Neural cell (in vitro differentiated cells): ENCODE results near the gene CARS2.
A peak's percentile ranks its signal among the peaks of the same experiment; 100 is the strongest.

Experiments used
- EP300 ChIP-seq: fragments of 450-650 bp; conservative IDR thresholded peaks from 2 replicates; pipeline ENCODE4 v1.6.1; 2014; ENCODE audit warnings: antibody characterized with exemption, mild to moderate bottlenecking, moderate library complexity; ENCODE audit not compliant: poor library complexity, severe bottlenecking
- EZH2 ChIP-seq: fragments of 200-600, 300-800 bp; shearing (Covaris generic), sonication (generic); IDR thresholded peaks from 2 replicates; pipeline ENCODE4 v1.6.1; 2014; ENCODE audit warnings: antibody characterized with exemption, low read length, borderline replicate concordance, mild to moderate bottlenecking; ENCODE audit not compliant: insufficient read depth, poor library complexity, severe bottlenecking
- MXI1 ChIP-seq: fragments of 450-650 bp; conservative IDR thresholded peaks from 2 replicates; pipeline ENCODE4 v1.6.1; 2014; ENCODE audit warnings: antibody characterized with exemption, mild to moderate bottlenecking; ENCODE audit not compliant: poor library complexity, severe bottlenecking
- POLR2AphosphoS5 ChIP-seq: IDR thresholded peaks from 2 replicates; pipeline ENCODE4 v1.6.1; 2012
- SMC3 ChIP-seq: fragments of 450-650 bp; conservative IDR thresholded peaks from 2 replicates; pipeline ENCODE4 v1.6.1; 2014; ENCODE audit warnings: antibody characterized with exemption, mild to moderate bottlenecking, moderate library complexity; ENCODE audit not compliant: poor library complexity
- TF ChIP-seq, protein P1 (sequence below): fragments of 450-650 bp; IDR thresholded peaks from 2 replicates; pipeline ENCODE4 v1.5.1; 2014; ENCODE audit warnings: antibody characterized with exemption, mild to moderate bottlenecking, moderate library complexity; ENCODE audit not compliant: poor library complexity, severe bottlenecking
- TF ChIP-seq, protein P2 (sequence below): IDR thresholded peaks from 2 replicates; pipeline ENCODE4 v1.6.1; 2012; ENCODE audit warnings: borderline replicate concordance

DNA sequence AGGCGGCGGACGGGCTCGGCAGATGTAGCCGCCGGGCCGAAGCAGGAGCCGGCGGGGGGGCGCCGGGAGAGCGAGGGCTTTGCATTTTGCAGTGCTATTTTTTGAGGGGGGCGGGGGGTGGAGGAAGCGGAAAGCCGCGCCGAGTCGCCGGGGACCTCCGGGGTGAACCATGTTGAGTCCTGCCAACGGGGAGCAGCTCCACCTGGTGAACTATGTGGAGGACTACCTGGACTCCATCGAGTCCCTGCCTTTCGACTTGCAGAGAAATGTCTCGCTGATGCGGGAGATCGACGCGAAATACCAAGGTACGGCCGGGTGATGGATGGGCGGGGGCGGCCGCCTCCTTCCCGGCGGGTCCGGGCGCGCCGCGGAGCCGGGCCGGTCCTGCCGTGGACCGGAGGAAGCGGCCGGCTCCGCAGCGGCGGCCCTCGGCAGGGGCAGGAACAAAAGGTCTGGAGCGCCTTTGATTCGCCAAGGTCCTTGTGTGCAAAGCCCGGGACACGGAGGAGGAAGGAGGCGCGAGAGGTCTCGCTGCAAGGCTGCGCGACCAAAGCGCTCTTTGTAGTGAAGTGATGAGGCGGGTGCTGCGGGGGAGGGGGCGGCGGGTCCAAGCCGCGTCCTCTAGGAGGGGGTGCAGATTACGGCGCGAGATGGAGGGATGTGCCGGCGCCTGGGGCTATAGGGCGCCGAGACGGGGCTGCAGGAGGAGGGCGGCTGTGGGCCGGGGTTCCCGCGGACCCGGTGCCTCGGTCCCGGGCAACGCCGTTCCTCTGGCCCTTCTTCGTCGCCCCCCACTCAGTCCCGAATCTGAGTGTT is 8.3 kb upstream of the CARS2 start:
- TF ChIP-seq, protein P1, sequence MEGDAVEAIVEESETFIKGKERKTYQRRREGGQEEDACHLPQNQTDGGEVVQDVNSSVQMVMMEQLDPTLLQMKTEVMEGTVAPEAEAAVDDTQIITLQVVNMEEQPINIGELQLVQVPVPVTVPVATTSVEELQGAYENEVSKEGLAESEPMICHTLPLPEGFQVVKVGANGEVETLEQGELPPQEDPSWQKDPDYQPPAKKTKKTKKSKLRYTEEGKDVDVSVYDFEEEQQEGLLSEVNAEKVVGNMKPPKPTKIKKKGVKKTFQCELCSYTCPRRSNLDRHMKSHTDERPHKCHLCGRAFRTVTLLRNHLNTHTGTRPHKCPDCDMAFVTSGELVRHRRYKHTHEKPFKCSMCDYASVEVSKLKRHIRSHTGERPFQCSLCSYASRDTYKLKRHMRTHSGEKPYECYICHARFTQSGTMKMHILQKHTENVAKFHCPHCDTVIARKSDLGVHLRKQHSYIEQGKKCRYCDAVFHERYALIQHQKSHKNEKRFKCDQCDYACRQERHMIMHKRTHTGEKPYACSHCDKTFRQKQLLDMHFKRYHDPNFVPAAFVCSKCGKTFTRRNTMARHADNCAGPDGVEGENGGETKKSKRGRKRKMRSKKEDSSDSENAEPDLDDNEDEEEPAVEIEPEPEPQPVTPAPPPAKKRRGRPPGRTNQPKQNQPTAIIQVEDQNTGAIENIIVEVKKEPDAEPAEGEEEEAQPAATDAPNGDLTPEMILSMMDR, result peak; percentile 42
- TF ChIP-seq SMC3 (peak; percentile 46), EP300 (no peak), EZH2 (no peak), MXI1 (no peak), POLR2AphosphoS5 (peak; percentile 72)
- TF ChIP-seq, protein P2, sequence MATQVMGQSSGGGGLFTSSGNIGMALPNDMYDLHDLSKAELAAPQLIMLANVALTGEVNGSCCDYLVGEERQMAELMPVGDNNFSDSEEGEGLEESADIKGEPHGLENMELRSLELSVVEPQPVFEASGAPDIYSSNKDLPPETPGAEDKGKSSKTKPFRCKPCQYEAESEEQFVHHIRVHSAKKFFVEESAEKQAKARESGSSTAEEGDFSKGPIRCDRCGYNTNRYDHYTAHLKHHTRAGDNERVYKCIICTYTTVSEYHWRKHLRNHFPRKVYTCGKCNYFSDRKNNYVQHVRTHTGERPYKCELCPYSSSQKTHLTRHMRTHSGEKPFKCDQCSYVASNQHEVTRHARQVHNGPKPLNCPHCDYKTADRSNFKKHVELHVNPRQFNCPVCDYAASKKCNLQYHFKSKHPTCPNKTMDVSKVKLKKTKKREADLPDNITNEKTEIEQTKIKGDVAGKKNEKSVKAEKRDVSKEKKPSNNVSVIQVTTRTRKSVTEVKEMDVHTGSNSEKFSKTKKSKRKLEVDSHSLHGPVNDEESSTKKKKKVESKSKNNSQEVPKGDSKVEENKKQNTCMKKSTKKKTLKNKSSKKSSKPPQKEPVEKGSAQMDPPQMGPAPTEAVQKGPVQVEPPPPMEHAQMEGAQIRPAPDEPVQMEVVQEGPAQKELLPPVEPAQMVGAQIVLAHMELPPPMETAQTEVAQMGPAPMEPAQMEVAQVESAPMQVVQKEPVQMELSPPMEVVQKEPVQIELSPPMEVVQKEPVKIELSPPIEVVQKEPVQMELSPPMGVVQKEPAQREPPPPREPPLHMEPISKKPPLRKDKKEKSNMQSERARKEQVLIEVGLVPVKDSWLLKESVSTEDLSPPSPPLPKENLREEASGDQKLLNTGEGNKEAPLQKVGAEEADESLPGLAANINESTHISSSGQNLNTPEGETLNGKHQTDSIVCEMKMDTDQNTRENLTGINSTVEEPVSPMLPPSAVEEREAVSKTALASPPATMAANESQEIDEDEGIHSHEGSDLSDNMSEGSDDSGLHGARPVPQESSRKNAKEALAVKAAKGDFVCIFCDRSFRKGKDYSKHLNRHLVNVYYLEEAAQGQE, result peak; percentile 79
